Ovary (tissue), 9 donors: Measurements from ENCODE around the gene NT5C2. TPM values are rescaled to one million over a fixed set of nuclear protein-coding genes. Genes with fewer than 3 reads are reported as not detected.
"Not testable (repeated sequence)": the region's sequence is repeated elsewhere in the genome, so short reads cannot be mapped to it uniquely, and the experiment has no call there.

Experiments
- DNase-seq, 5 donors: peaks; one replicate each; pipeline ENCODE4 v3.0.0-alpha.2; 2019 to 2020
- H3K27ac ChIP-seq, 2 donors: fragments of 200-600 bp; one replicate each; pipeline versions ENCODE4 v1.5.1 to v1.8.0; 2019 to 2022
- H3K27me3 ChIP-seq: fragments of 200-600 bp; one replicate; pipeline ENCODE4 v1.8.0; 2022
- H3K36me3 ChIP-seq: fragments of 200-600 bp; sonication (generic); one replicate; pipeline ENCODE4 v1.5.1; 2019
- H3K4me1 ChIP-seq: one replicate; pipeline ENCODE4 v1.8.1; 2013; ENCODE audit warnings: mild to moderate bottlenecking, moderate library complexity; ENCODE audit not compliant: insufficient read depth
- H3K4me3 ChIP-seq: fragments of 200-600 bp; sonication (generic); one replicate; pipeline ENCODE4 v1.5.1; 2017
- H3K9me3 ChIP-seq, 2 donors: fragments of 200-600 bp in 1 of 2; sonication (generic) in 1 of 2; one replicate each; pipeline versions ENCODE4 v1.5.1 to v1.8.1; 2013 to 2019; ENCODE audit warnings: mild to moderate bottlenecking in 1 of 2, moderate library complexity in 1 of 2
- CTCF ChIP-seq, 3 donors: fragments of 450-650 bp in 2 of 3; fragments of 200-600 bp in 1 of 3; IDR thresholded peaks; one replicate each; pipeline versions ENCODE4 v1.5.1 to v1.8.0; 2016 to 2022; ENCODE audit warnings: antibody characterized with exemption in 3 of 3, mild to moderate bottlenecking in 1 of 3
- EP300 ChIP-seq: sonication (generic); formaldehyde crosslinking; IDR thresholded peaks from one replicate; pipeline ENCODE4 v1.6.1; 2017; ENCODE audit warnings: antibody characterized with exemption
- POLR2A ChIP-seq: fragments of 450-650 bp; IDR thresholded peaks from one replicate; pipeline ENCODE4 v1.6.1; 2017; ENCODE audit warnings: antibody characterized with exemption, mild to moderate bottlenecking, moderate library complexity
- WGBS, 3 donors: extraction: QIAGEN DNeasy Blood & Tissue Kit in 1 of 3; methylation state at CpG; one replicate each; pipeline versions ENCODE4 v1.1.5 to v1.1.7; 2013 to 2017; 5-methylcytosine and 5-hydroxymethylcytosine counted together
- intact Hi-C, 4 donors: fragments of 100-400 bp; cut with DNase I; formaldehyde crosslinking; loops; one replicate each; pipeline versions ENCODE4 v1.11.0 to v1.15.1; 2022 to 2023
- polyA plus RNA-seq, 2 donors: library from polyadenylated mRNA; stranded (reverse); fragments of 200-250 nt in 1 of 2; fragments of 350-450 nt in 1 of 2; fragmentation: Illumina TruSeq in 1 of 2; extraction: RNeasy Lipid Tissue Mini Kit (QIAGEN cat#74804) in 1 of 2; gene quantifications; one replicate each; pipeline ENCODE4 v1.2.3, GENCODE V29; 2013 to 2014
- total RNA-seq, 7 donors: library from RNA; depleted of rRNA in 2 of 7; stranded (reverse); fragments of >200 nt in 2 of 7; fragmentation: NEBNext Ultra II Directional in 3 of 7; extraction: Animal tissue kit (Norgen Biotek cat#: 25700) in 3 of 7; gene quantifications; one replicate each; pipeline versions ENCODE4 v1.1.0 to v1.2.4, GENCODE V29; 2016 to 2023
- donor health status: DM: no; HTN: no; CAD: no; lungs with moderate emphysema.
- donor health status: DM: no; HTN: no; CAD: no.
- donor health status: Bipolar disorder and iron deficiency.
- donor health status: DM: yes; HTN: yes; CAD: no.
- donor health status: DM: no; HTN: no; CAD: no.
- donor health status: DM: yes; HTN: yes; CAD: no.

Gene NT5C2
- total and polyA plus RNA-seq, 9 donors = 49.1 to 92.3 (median 62.0) TPM

- 93 to 94% (median 94%) methylated on average over 4 of the region's 4 CpGs for WGBS, 3 donors
- Histone ChIP-seq H3K4me1 (peaks cover 15% of the 10 kb centered on the region), H3K36me3 (no peaks in the 10 kb centered on the region)
Observed at GRCh38 chr10:103180491-103180890, 12.6 kb downstream of the NT5C2 start.

GRCh38 chr10:103177123-103177522 is 15.9 kb downstream of the NT5C2 start:
- Histone ChIP-seq H3K4me3 (no peak overlapping the region), H3K9me3 (no peaks in the 10 kb centered on the region), H3K27ac (no peak overlapping the region), H3K36me3 (no peaks in the 10 kb centered on the region), H3K27me3 (no peaks in the 10 kb centered on the region), H3K4me1 (peaks cover 6% of the 10 kb centered on the region)
- WGBS, 3 donors = 10 to 46% (median 10%) methylated on average over 1 of the region's 1 CpG
- DNase-seq = no peak
- TF ChIP-seq EP300 = no peak
- TF ChIP-seq POLR2A = no peak
- no peak for TF ChIP-seq CTCF (IDR thresholded peaks at IDR 0.05)
- intact Hi-C loops = no loop called here

More at GRCh38 chr10:103180491-103180890, 12.6 kb downstream of the NT5C2 start:
- Histone ChIP-seq H3K4me3 (no peak overlapping the region), H3K27me3 (no peaks in the 10 kb centered on the region), H3K9me3 (no peaks in the 10 kb centered on the region), H3K27ac (no peak overlapping the region)
- intact Hi-C loops = no loop called here
- TF ChIP-seq EP300 = no peak
- TF ChIP-seq POLR2A = no peak
- no peak for TF ChIP-seq CTCF (IDR thresholded peaks at IDR 0.05)
- DNase-seq = no peak

- no peaks in the 10 kb centered on the region for H3K36me3 ChIP-seq
- intact Hi-C loops = no loop called here
- DNase-seq = no peak
- H3K27me3 ChIP-seq = no peaks in the 10 kb centered on the region
- no peaks in the 10 kb centered on the region for H3K9me3 ChIP-seq
- peaks cover 1% of the 10 kb centered on the region for H3K4me1 ChIP-seq
- TF ChIP-seq EP300 = no peak
- TF ChIP-seq CTCF (IDR thresholded peaks at IDR 0.05) = no peak
- TF ChIP-seq POLR2A = no peak
- H3K4me3 ChIP-seq = no peak overlapping the region
- 88 to 94% (median 90%) methylated on average over 11 of the region's 11 CpGs for WGBS, 3 donors
- H3K27ac ChIP-seq = no peak overlapping the region
Observed at GRCh38 chr10:103175580-103176285, 17.3 kb downstream of the NT5C2 start.

GRCh38 chr10:103174324-103174723 is 18.7 kb downstream of the NT5C2 start:
- H3K9me3 ChIP-seq, H3K36me3 ChIP-seq, H3K4me3 ChIP-seq, H3K27me3 ChIP-seq, H3K4me1 ChIP-seq, H3K27ac ChIP-seq, intact Hi-C loops, DNase-seq: not testable (repeated sequence)
- WGBS, 3 donors = 95 to 97% (median 97%) methylated on average over 2 of the region's 2 CpGs

- no peak overlapping the region for H3K4me3 ChIP-seq
- 71 to 73% (median 71%) methylated on average over 1 of the region's 1 CpG for WGBS, 3 donors
- no peak overlapping the region for H3K27ac ChIP-seq
- intact Hi-C loops = no loop called here
- no peaks in the 10 kb centered on the region for H3K9me3 ChIP-seq
- TF ChIP-seq CTCF (IDR thresholded peaks at IDR 0.05) (no peak), EP300 (no peak), POLR2A (no peak)
- no peaks in the 10 kb centered on the region for H3K36me3 ChIP-seq
- DNase-seq = no peak
- H3K27me3 ChIP-seq = no peaks in the 10 kb centered on the region
- H3K4me1 ChIP-seq = no peaks in the 10 kb centered on the region
Observed at GRCh38 chr10:103171278-103171677, 21.8 kb downstream of the NT5C2 start.
